ENCODE data around the gene ZNRF1. TPM values are rescaled to one million over a fixed set of nuclear protein-coding genes. Genes with fewer than 3 reads are reported as not detected.

The ZNRF1 gene
- total and polyA plus RNA-seq, 2 of the 8 experiments (the other 6 are each of a cell fraction or from before 2014, with no cell fraction given) = 33.5 to 52.9 TPM

- TF ChIP-seq, protein P1, sequence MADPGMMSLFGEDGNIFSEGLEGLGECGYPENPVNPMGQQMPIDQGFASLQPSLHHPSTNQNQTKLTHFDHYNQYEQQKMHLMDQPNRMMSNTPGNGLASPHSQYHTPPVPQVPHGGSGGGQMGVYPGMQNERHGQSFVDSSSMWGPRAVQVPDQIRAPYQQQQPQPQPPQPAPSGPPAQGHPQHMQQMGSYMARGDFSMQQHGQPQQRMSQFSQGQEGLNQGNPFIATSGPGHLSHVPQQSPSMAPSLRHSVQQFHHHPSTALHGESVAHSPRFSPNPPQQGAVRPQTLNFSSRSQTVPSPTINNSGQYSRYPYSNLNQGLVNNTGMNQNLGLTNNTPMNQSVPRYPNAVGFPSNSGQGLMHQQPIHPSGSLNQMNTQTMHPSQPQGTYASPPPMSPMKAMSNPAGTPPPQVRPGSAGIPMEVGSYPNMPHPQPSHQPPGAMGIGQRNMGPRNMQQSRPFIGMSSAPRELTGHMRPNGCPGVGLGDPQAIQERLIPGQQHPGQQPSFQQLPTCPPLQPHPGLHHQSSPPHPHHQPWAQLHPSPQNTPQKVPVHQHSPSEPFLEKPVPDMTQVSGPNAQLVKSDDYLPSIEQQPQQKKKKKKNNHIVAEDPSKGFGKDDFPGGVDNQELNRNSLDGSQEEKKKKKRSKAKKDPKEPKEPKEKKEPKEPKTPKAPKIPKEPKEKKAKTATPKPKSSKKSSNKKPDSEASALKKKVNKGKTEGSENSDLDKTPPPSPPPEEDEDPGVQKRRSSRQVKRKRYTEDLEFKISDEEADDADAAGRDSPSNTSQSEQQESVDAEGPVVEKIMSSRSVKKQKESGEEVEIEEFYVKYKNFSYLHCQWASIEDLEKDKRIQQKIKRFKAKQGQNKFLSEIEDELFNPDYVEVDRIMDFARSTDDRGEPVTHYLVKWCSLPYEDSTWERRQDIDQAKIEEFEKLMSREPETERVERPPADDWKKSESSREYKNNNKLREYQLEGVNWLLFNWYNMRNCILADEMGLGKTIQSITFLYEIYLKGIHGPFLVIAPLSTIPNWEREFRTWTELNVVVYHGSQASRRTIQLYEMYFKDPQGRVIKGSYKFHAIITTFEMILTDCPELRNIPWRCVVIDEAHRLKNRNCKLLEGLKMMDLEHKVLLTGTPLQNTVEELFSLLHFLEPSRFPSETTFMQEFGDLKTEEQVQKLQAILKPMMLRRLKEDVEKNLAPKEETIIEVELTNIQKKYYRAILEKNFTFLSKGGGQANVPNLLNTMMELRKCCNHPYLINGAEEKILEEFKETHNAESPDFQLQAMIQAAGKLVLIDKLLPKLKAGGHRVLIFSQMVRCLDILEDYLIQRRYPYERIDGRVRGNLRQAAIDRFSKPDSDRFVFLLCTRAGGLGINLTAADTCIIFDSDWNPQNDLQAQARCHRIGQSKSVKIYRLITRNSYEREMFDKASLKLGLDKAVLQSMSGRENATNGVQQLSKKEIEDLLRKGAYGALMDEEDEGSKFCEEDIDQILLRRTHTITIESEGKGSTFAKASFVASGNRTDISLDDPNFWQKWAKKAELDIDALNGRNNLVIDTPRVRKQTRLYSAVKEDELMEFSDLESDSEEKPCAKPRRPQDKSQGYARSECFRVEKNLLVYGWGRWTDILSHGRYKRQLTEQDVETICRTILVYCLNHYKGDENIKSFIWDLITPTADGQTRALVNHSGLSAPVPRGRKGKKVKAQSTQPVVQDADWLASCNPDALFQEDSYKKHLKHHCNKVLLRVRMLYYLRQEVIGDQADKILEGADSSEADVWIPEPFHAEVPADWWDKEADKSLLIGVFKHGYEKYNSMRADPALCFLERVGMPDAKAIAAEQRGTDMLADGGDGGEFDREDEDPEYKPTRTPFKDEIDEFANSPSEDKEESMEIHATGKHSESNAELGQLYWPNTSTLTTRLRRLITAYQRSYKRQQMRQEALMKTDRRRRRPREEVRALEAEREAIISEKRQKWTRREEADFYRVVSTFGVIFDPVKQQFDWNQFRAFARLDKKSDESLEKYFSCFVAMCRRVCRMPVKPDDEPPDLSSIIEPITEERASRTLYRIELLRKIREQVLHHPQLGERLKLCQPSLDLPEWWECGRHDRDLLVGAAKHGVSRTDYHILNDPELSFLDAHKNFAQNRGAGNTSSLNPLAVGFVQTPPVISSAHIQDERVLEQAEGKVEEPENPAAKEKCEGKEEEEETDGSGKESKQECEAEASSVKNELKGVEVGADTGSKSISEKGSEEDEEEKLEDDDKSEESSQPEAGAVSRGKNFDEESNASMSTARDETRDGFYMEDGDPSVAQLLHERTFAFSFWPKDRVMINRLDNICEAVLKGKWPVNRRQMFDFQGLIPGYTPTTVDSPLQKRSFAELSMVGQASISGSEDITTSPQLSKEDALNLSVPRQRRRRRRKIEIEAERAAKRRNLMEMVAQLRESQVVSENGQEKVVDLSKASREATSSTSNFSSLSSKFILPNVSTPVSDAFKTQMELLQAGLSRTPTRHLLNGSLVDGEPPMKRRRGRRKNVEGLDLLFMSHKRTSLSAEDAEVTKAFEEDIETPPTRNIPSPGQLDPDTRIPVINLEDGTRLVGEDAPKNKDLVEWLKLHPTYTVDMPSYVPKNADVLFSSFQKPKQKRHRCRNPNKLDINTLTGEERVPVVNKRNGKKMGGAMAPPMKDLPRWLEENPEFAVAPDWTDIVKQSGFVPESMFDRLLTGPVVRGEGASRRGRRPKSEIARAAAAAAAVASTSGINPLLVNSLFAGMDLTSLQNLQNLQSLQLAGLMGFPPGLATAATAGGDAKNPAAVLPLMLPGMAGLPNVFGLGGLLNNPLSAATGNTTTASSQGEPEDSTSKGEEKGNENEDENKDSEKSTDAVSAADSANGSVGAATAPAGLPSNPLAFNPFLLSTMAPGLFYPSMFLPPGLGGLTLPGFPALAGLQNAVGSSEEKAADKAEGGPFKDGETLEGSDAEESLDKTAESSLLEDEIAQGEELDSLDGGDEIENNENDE (IDR thresholded peaks at IDR 0.05; ENCODE audit: insufficient replicate concordance, low read length) = no peak
- TF ChIP-seq KDM4A (IDR thresholded peaks at IDR 0.05; ENCODE audit: low read depth, low read length, severe bottlenecking) (no peak), HDAC6 (IDR thresholded peaks at IDR 0.05; ENCODE audit: low read depth, low read length) (no peak), MAFK (IDR thresholded peaks at IDR 0.05; ENCODE audit: low read depth, low read length) (no peak), EP300 (IDR thresholded peaks at IDR 0.05; ENCODE audit: borderline replicate concordance in 1 of 2, low read depth in 2 of 2, low read length in 2 of 2) (no peak), SP4 (IDR thresholded peaks at IDR 0.05; ENCODE audit: low read length) (no peak)
These were observed 5.1 kb downstream of the ZNRF1 start (continued) for GRCh38 chr16:75003931-75004330.

Data from H1 (cell line).